OCI-LY7 (cell line): ENCODE data around the gene CTBP2. TPM values are rescaled to one million over a fixed set of nuclear protein-coding genes. Genes with fewer than 3 reads are reported as not detected.
A peak's percentile ranks its signal among the peaks of the same experiment; 100 is the strongest.

ENCODE experiments used
- BruUV-seq: library from RNA; stranded (reverse); fragments of 400-500 nt; replicated peaks from 2 replicates; lab custom pipeline; 2021; lab: Mats Ljungman, UMichigan
- CTCF ChIA-PET: fragments of 300-600 bp; sonication (Branson Sonifier 250); formaldehyde crosslinking; loops from one replicate; lab custom pipeline; 2022; ENCODE audit warnings: antibody characterized with exemption; ENCODE audit not compliant: unreplicated experiment; lab: Charles Lee
- POLR2A ChIA-PET: fragments of 300-600 bp; sonication (Branson Sonifier 250); formaldehyde crosslinking; loops from one replicate; lab custom pipeline; 2022; ENCODE audit warnings: antibody characterized with exemption; lab: Charles Lee
- DNase-seq: peaks from one replicate; pipeline ENCODE4 v3.0.0-alpha.2; 2015; ENCODE audit warnings: low spot score
- H2AFZ ChIP-seq: fragments of 200-600 bp; sonication (generic), shearing (Covaris generic); 2 replicates; pipeline ENCODE4 v1.6.1; 2014; ENCODE audit warnings: mild to moderate bottlenecking, antibody characterized with exemption, low read length, moderate library complexity
- H3K27ac ChIP-seq: fragments of 200-600 bp; sonication (generic); 2 replicates; pipeline ENCODE4 v1.5.1; 2014; ENCODE audit warnings: mixed run types, low read depth, mild to moderate bottlenecking, moderate library complexity, low read length, inconsistent platforms; ENCODE audit not compliant: poor library complexity, severe bottlenecking
- H3K36me3 ChIP-seq: fragments of 200-600 bp; sonication (generic); 2 replicates; pipeline ENCODE4 v1.6.1; 2014; ENCODE audit warnings: mild to moderate bottlenecking, antibody characterized with exemption, low read length, moderate library complexity, mixed read lengths; ENCODE audit not compliant: insufficient read depth
- H3K4me1 ChIP-seq: fragments of 200-600 bp; sonication (generic); 2 replicates; pipeline ENCODE4 v1.5.1; 2014; ENCODE audit warnings: mild to moderate bottlenecking, low read length; ENCODE audit not compliant: insufficient read depth, poor library complexity, severe bottlenecking
- H3K4me2 ChIP-seq: fragments of 200-600 bp; sonication (generic); 2 replicates; pipeline ENCODE4 v1.6.1; 2014; ENCODE audit warnings: mild to moderate bottlenecking, low read length
- H3K4me3 ChIP-seq: fragments of 200-600 bp; sonication (generic); 2 replicates; pipeline ENCODE4 v1.5.1; 2014; ENCODE audit warnings: mild to moderate bottlenecking, low read depth, low read length; ENCODE audit not compliant: poor library complexity, severe bottlenecking
- H3K79me2 ChIP-seq: fragments of 200-600 bp; sonication (generic); 2 replicates; pipeline ENCODE4 v1.6.1; 2016; ENCODE audit warnings: low read depth, mild to moderate bottlenecking, low read length, moderate library complexity, mixed read lengths; ENCODE audit not compliant: insufficient read depth
- H3K9me2 ChIP-seq: fragments of 200-600 bp; sonication (generic); 2 replicates; pipeline ENCODE4 v1.6.1; 2016; ENCODE audit warnings: mild to moderate bottlenecking, low read length, mixed read lengths; ENCODE audit not compliant: insufficient read depth
- H3K9me3 ChIP-seq: fragments of 200-600 bp; sonication (generic); 2 replicates; pipeline ENCODE4 v1.6.1; 2014; ENCODE audit warnings: mild to moderate bottlenecking, mixed run types, low read length, mixed read lengths
- H4K20me1 ChIP-seq: fragments of 200-600 bp; sonication (generic); 2 replicates; pipeline ENCODE4 v1.6.1; 2014; ENCODE audit warnings: mild to moderate bottlenecking, antibody characterized with exemption, low read length, moderate library complexity, mixed read lengths; ENCODE audit not compliant: insufficient read depth
- CTCF ChIP-seq: fragments of 200-600 bp; sonication (generic); conservative IDR thresholded peaks from 2 replicates; pipeline ENCODE4 v1.5.1; 2014; ENCODE audit warnings: mild to moderate bottlenecking, antibody characterized with exemption, low read length, moderate library complexity, mixed read lengths
- EZH2phosphoT487 ChIP-seq: fragments of 200-600 bp; sonication (generic); IDR thresholded peaks from 2 replicates; pipeline ENCODE4 v1.6.1; 2018; ENCODE audit warnings: low read depth, borderline replicate concordance, mild to moderate bottlenecking, mixed run types, antibody characterized with exemption, low read length, moderate library complexity, mixed read lengths
- intact Hi-C: fragments of 100-400 bp; cut with micrococcal nuclease; formaldehyde crosslinking; loops from one replicate; pipeline ENCODE4 v1.10.0; 2022; ENCODE audit not compliant: unreplicated experiment
- total RNA-seq, 2 experiments: library from RNA; depleted of rRNA in 1 of 2; stranded (reverse); fragments of >200 nt in 1 of 2; shearing (Covaris generic) in 1 of 2; gene quantifications; 2 replicates each; pipeline ENCODE4 v1.2.3, GENCODE V29; 2014 to 2022

Gene CTBP2
- total RNA-seq, 2 experiments from 2014 or later: not detected

- Histone ChIP-seq H3K4me3 (no peak overlapping the region), H2AFZ (no peak overlapping the region), H3K9me3 (no peaks in the 10 kb centered on the region), H4K20me1 (no peaks in the 10 kb centered on the region), H3K4me1 (peaks cover 38% of the 10 kb centered on the region), H3K27ac (peak overlapping the region; percentile 73), H3K4me2 (peak overlapping the region; percentile 8; the same call in 1 of the 2 replicates), H3K79me2 (no peaks in the 10 kb centered on the region), H3K9me2 (no peaks in the 10 kb centered on the region), H3K36me3 (peaks cover 54% of the 10 kb centered on the region)
- intact Hi-C loops: loop anchor here (5.0 kb wide), 1 partner anchor 70 kb away; no protein-coding TSS in a partner anchor
- ChIA-PET CTCF (no interaction called here), POLR2A (interaction anchor here (0.5 to 1.7 kb wide), 5 partner anchors 11 to 201 kb away, joined by 3 to 8 read pairs (median 4); no protein-coding TSS in a partner anchor)
- TF ChIP-seq CTCF (no peak), EZH2phosphoT487 (no peak)
- no TSS peak for BruUV-seq
- DNase-seq: no peak
Observed at GRCh38 chr10:124987788-124988187, 172.6 kb downstream of the CTBP2 start.

- intact Hi-C loops: loop anchor here (5.0 kb wide), 1 partner anchor 68 kb away; no protein-coding TSS in a partner anchor
- TF ChIP-seq CTCF (no peak), EZH2phosphoT487 (no peak)
- ChIA-PET CTCF (no interaction called here), POLR2A (interaction anchor here (0.7 kb wide), 1 partner anchor 10 kb away, joined by 3 read pairs; no protein-coding TSS in a partner anchor)
- no peak for DNase-seq
- Histone ChIP-seq H3K36me3 (peaks cover 63% of the 10 kb centered on the region), H2AFZ (no peak overlapping the region), H3K4me2 (no peak overlapping the region), H3K27ac (no peak overlapping the region), H4K20me1 (no peaks in the 10 kb centered on the region), H3K4me1 (peaks cover 33% of the 10 kb centered on the region), H3K9me2 (no peaks in the 10 kb centered on the region), H3K79me2 (peaks cover 9% of the 10 kb centered on the region; the same call in 1 of the 2 replicates), H3K9me3 (no peaks in the 10 kb centered on the region), H3K4me3 (no peak overlapping the region)
- BruUV-seq: TSS peak; percentile 24
Observed at GRCh38 chr10:124985162-124985561, 175.2 kb downstream of the CTBP2 start.

- H3K36me3 ChIP-seq: peaks cover 70% of the 10 kb centered on the region
- no peak for DNase-seq
- H3K4me2 ChIP-seq: no peak overlapping the region
- no peak overlapping the region for H2AFZ ChIP-seq
- intact Hi-C loops: no loop called here
- ChIA-PET POLR2A (no interaction called here), CTCF (no interaction called here)
- BruUV-seq: no TSS peak
- peaks cover 13% of the 10 kb centered on the region for H3K79me2 ChIP-seq
- H3K9me2 ChIP-seq: no peaks in the 10 kb centered on the region
- peaks cover 25% of the 10 kb centered on the region for H3K4me1 ChIP-seq
- H3K4me3 ChIP-seq: no peak overlapping the region
- H3K27ac ChIP-seq: no peak overlapping the region
- TF ChIP-seq EZH2phosphoT487 (no peak), CTCF (no peak)
- no peaks in the 10 kb centered on the region for H3K9me3 ChIP-seq
- no peaks in the 10 kb centered on the region for H4K20me1 ChIP-seq
Observed at GRCh38 chr10:124984376-124984775, 176.0 kb downstream of the CTBP2 start.
